ENCODE data around the gene WNT3.

DNA sequence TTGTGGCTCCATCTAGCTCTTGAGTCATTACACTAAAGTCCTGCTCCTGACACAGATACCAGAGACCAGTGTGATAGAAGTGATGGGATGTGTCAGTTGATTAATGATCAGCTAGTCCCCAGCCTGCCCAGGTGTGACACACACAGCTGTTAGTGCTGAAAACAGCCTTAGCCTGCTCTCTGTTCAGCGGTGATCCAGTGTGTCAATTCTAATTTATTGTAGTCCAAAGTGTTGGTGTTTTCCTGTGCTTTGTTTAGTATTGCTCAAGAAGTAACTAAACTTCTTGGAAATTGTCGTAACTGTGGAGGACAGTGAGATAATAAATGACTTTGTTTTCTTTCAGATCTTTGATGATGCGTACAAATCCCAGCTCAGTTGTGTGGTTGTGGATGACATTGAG lies 92.3 kb downstream of the WNT3 start:
- TF ChIP-seq TARDBP (IDR thresholded peaks at IDR 0.05) (no peak), ARNT (IDR thresholded peaks at IDR 0.05) (no peak), BHLHE40 (IDR thresholded peaks at IDR 0.05; ENCODE audit: borderline replicate concordance) (no peak), HDGF (IDR thresholded peaks at IDR 0.05; ENCODE audit: borderline replicate concordance) (no peak), FOXA1 (IDR thresholded peaks at IDR 0.05) (no peak), FOXM1 (IDR thresholded peaks at IDR 0.05; ENCODE audit: borderline replicate concordance) (no peak), SUZ12 (IDR thresholded peaks at IDR 0.05) (no peak), L3MBTL2 (conservative IDR thresholded peaks at IDR 0.05) (no peak), SP1 (IDR thresholded peaks at IDR 0.05) (no peak), NFRKB (IDR thresholded peaks at IDR 0.05) (no peak), ZNF384 (IDR thresholded peaks at IDR 0.05) (no peak), ELF4 (IDR thresholded peaks at IDR 0.05) (no peak), FOXK2 (IDR thresholded peaks at IDR 0.05) (no peak)

All from HEK293T (cell line).